CD4-positive, alpha-beta T cell treated with Interleukin-17A for 1 hour (primary cell): ENCODE data around the gene IL1B.

ENCODE experiments used
- DNase-seq: peaks from one replicate; pipeline ENCODE4 v3.0.0-alpha.2; 2020

The IL1B gene

GRCh38 chr2:112829101-112829960 is 7.2 kb downstream of the IL1B start:
- DNase-seq = no peak

- DNase-seq = no peak
Measured at GRCh38 chr2:112828251-112828691, 8.3 kb downstream of the IL1B start.

- DNase-seq = no peak
Measured at GRCh38 chr2:112827604-112828185, 8.9 kb downstream of the IL1B start.

- no peak for DNase-seq
Measured at GRCh38 chr2:112827009-112827408, 9.6 kb downstream of the IL1B start.

- no peak for DNase-seq
Measured at GRCh38 chr2:112825706-112826105, 10.9 kb downstream of the IL1B start.

GRCh38 chr2:112824694-112825085 is 11.9 kb downstream of the IL1B start:
- DNase-seq = no peak

- DNase-seq = no peak
Measured at GRCh38 chr2:112821682-112822081, 14.9 kb downstream of the IL1B start.

GRCh38 chr2:112821142-112821541 is 15.4 kb downstream of the IL1B start:
- no peak for DNase-seq

- DNase-seq = no peak
Measured at GRCh38 chr2:112820343-112820742, 16.2 kb downstream of the IL1B start.

- no peak for DNase-seq
Measured at GRCh38 chr2:112819081-112819480, 17.5 kb downstream of the IL1B start.

- no peak for DNase-seq
Measured at GRCh38 chr2:112818094-112818902, 18.3 kb downstream of the IL1B start.

- no peak for DNase-seq
Measured at GRCh38 chr2:112817082-112817689, 19.4 kb downstream of the IL1B start.

- no peak for DNase-seq
Measured at GRCh38 chr2:112814278-112814677, 22.3 kb downstream of the IL1B start.

GRCh38 chr2:112813280-112813966 is 23.2 kb downstream of the IL1B start:
- no peak for DNase-seq

GRCh38 chr2:112812318-112813267 is 24.0 kb downstream of the IL1B start:
- DNase-seq = no peak

- no peak for DNase-seq
Measured at GRCh38 chr2:112811841-112812306, 24.7 kb downstream of the IL1B start.

GRCh38 chr2:112811276-112811831 is 25.2 kb downstream of the IL1B start:
- no peak for DNase-seq

- no peak for DNase-seq
Measured at GRCh38 chr2:112809112-112809511, 27.5 kb downstream of the IL1B start.

- no peak for DNase-seq
Measured at GRCh38 chr2:112807233-112807807, 29.3 kb downstream of the IL1B start.

- DNase-seq = no peak
Measured at GRCh38 chr2:112805542-112805941, 31.0 kb downstream of the IL1B start.
